Liver (tissue), 9 donors: Measurements from ENCODE around the gene PPP2R2D. TPM values are rescaled to one million over a fixed set of nuclear protein-coding genes. Genes with fewer than 3 reads are reported as not detected.

Experiments used
- DNase-seq: peaks from one replicate; pipeline ENCODE4 v3.0.0-alpha.2; 2017; ENCODE audit warnings: low spot score
- H3K27ac ChIP-seq, 2 donors: one replicate each; pipeline ENCODE4 v1.7.0; 2013; ENCODE audit warnings: inconsistent platforms in 2 of 2, low read length in 2 of 2, control low read depth in 1 of 2, low read depth in 1 of 2, mild to moderate bottlenecking in 1 of 2
- H3K27me3 ChIP-seq, 4 donors: one replicate each; pipeline versions ENCODE4 v1.6.1 to v1.7.0; 2013; ENCODE audit warnings: low read length in 3 of 4, inconsistent platforms in 1 of 4, mild to moderate bottlenecking in 1 of 4, moderate library complexity in 1 of 4; ENCODE audit not compliant: control insufficient read depth in 4 of 4, insufficient read depth in 4 of 4
- H3K36me3 ChIP-seq, 4 donors: one replicate each; pipeline versions ENCODE4 v1.6.1 to v1.7.0; 2013; ENCODE audit warnings: low read length in 3 of 4, mild to moderate bottlenecking in 3 of 4, low read depth in 1 of 4, moderate library complexity in 1 of 4; ENCODE audit not compliant: control insufficient read depth in 4 of 4, insufficient read depth in 3 of 4
- H3K4me1 ChIP-seq, 4 donors: one replicate each; pipeline versions ENCODE4 v1.6.1 to v1.7.0; 2013; ENCODE audit warnings: low read length in 3 of 4, mild to moderate bottlenecking in 3 of 4, moderate library complexity in 1 of 4; ENCODE audit not compliant: control insufficient read depth in 4 of 4, insufficient read depth in 4 of 4
- H3K4me3 ChIP-seq, 3 donors: one replicate each; pipeline versions ENCODE4 v1.6.1 to v1.7.0; 2013; ENCODE audit warnings: low read length in 3 of 3, control low read depth in 1 of 3, low read depth in 1 of 3, mild to moderate bottlenecking in 1 of 3
- H3K9ac ChIP-seq, 2 donors: one replicate each; pipeline ENCODE4 v1.7.0; 2013; ENCODE audit warnings: low read length in 2 of 2, mild to moderate bottlenecking in 2 of 2, moderate library complexity in 2 of 2, control low read depth in 1 of 2, low read depth in 1 of 2
- H3K9me3 ChIP-seq, 4 donors: one replicate each; pipeline versions ENCODE4 v1.6.1 to v1.7.0; 2013; ENCODE audit warnings: low read length in 3 of 4; ENCODE audit not compliant: control insufficient read depth in 4 of 4
- ATF3 ChIP-seq: IDR thresholded peaks from 2 replicates; pipeline ENCODE4 v1.6.1; 2016; ENCODE audit warnings: antibody characterized with exemption
- CTCF ChIP-seq: fragments of 150-350 bp; IDR thresholded peaks from 2 replicates; pipeline ENCODE4 v1.5.1; 2017; ENCODE audit warnings: improper control_type of control experiment, low read depth, low read length; ENCODE audit not compliant: missing input control
- EGR1 ChIP-seq, 2 donors: IDR thresholded peaks; 2 replicates each; pipeline ENCODE4 v1.6.1; 2016 to 2018; ENCODE audit warnings: antibody characterized with exemption in 2 of 2, low read depth in 2 of 2
- FOXA1 ChIP-seq: IDR thresholded peaks from 2 replicates; pipeline ENCODE4 v1.6.1; 2016; ENCODE audit warnings: antibody characterized with exemption
- FOXA2 ChIP-seq: IDR thresholded peaks from 2 replicates; pipeline ENCODE4 v1.6.1; 2016; ENCODE audit warnings: antibody characterized with exemption
- GABPA ChIP-seq, 2 donors: IDR thresholded peaks in 1 of 2; conservative IDR thresholded peaks in 1 of 2; 2 replicates each; pipeline ENCODE4 v1.6.1; 2016; ENCODE audit warnings: antibody characterized with exemption in 2 of 2, mild to moderate bottlenecking in 1 of 2, moderate library complexity in 1 of 2
- HNF4A ChIP-seq, 2 donors: conservative IDR thresholded peaks; 2 replicates each; pipeline ENCODE4 v1.6.1; 2016; ENCODE audit warnings: antibody characterized with exemption in 2 of 2, mild to moderate bottlenecking in 2 of 2
- HNF4G ChIP-seq: IDR thresholded peaks from 2 replicates; pipeline ENCODE4 v1.6.1; 2016; ENCODE audit warnings: antibody characterized with exemption
- JUND ChIP-seq, 2 donors: IDR thresholded peaks; 2 replicates each; pipeline ENCODE4 v1.6.1; 2016; ENCODE audit warnings: antibody characterized with exemption in 2 of 2
- MAX ChIP-seq: IDR thresholded peaks from 2 replicates; pipeline ENCODE4 v1.6.1; 2016; ENCODE audit warnings: antibody characterized with exemption
- NR2F2 ChIP-seq: IDR thresholded peaks from 2 replicates; pipeline ENCODE4 v1.6.1; 2016; ENCODE audit warnings: antibody characterized with exemption
- RAD21 ChIP-seq, 2 donors: IDR thresholded peaks; 2 replicates each; pipeline ENCODE4 v1.6.1; 2016; ENCODE audit warnings: antibody characterized with exemption in 2 of 2, mild to moderate bottlenecking in 2 of 2
- REST ChIP-seq: IDR thresholded peaks from 2 replicates; pipeline ENCODE4 v1.6.1; 2016; ENCODE audit warnings: antibody characterized with exemption, mild to moderate bottlenecking
- RXRA ChIP-seq, 2 donors: IDR thresholded peaks; 2 replicates each; pipeline ENCODE4 v1.6.1; 2017 to 2018; ENCODE audit warnings: antibody characterized with exemption in 2 of 2, mild to moderate bottlenecking in 1 of 2
- SP1 ChIP-seq: IDR thresholded peaks from 2 replicates; pipeline ENCODE4 v1.6.1; 2018; ENCODE audit warnings: antibody characterized with exemption, mild to moderate bottlenecking
- TAF1 ChIP-seq: conservative IDR thresholded peaks from 2 replicates; pipeline ENCODE4 v1.6.1; 2016; ENCODE audit warnings: antibody characterized with exemption, mild to moderate bottlenecking
- YY1 ChIP-seq: IDR thresholded peaks from 2 replicates; pipeline ENCODE4 v1.6.1; 2016; ENCODE audit warnings: antibody characterized with exemption, mild to moderate bottlenecking
- ZBTB33 ChIP-seq: IDR thresholded peaks from 2 replicates; pipeline ENCODE4 v1.6.1; 2016; ENCODE audit warnings: antibody characterized with exemption
- WGBS: extraction: QIAGEN DNeasy Blood & Tissue Kit; methylation state at CpG from one replicate; pipeline ENCODE4 v1.1.7; 2013; 5-methylcytosine and 5-hydroxymethylcytosine counted together
- polyA plus RNA-seq, 2 donors: library from polyadenylated mRNA; stranded (reverse) in 1 of 2; unstranded in 1 of 2; fragments of 200-250 nt in 1 of 2; fragments of >200 nt in 1 of 2; fragmentation: Nextera tagmentation in 1 of 2; extraction: Ambion mirVana in 1 of 2; gene quantifications; one replicate each; pipeline versions ENCODE4 v1.2.1 to v1.2.3, GENCODE V29; 2013 to 2015
- total RNA-seq, 2 donors: library from RNA; depleted of rRNA; stranded (reverse); fragments of >200 nt; gene quantifications; one replicate each; pipeline ENCODE4 v1.2.3, GENCODE V29; 2014
- donor health status: healthy.
- donor health status: healthy.
- donor health status: healthy.
- donor health status: healthy.
- donor health status: healthy.

The PPP2R2D gene
- total and polyA plus RNA-seq, 4 donors: 5.9 to 20.5 (median 14.3) TPM

- peak; percentile 60 for DNase-seq
- H3K4me1 ChIP-seq: peaks cover 6 to 38% (median 24%) of the 10 kb centered on the region in 4 donors
- H3K9me3 ChIP-seq: no peaks in the 10 kb centered on the region
- no peaks in the 10 kb centered on the region for H3K36me3 ChIP-seq
- WGBS: 5% methylated on average over 31 of the region's 31 CpGs
- H3K4me3 ChIP-seq: peak overlapping the region; percentile 43 to 92 (median 63)
- TF ChIP-seq HNF4A (conservative IDR thresholded peaks at IDR 0.05) (peak; percentile 59 to 65), GABPA (IDR thresholded peaks at IDR 0.05 in 1 of 2, conservative IDR thresholded peaks at IDR 0.05 in 1 of 2) (no peak), MAX (no peak), SP1 (no peak), FOXA1 (no peak), JUND (IDR thresholded peaks at IDR 0.05) (no peak), NR2F2 (peak; percentile 12), ATF3 (no peak), REST (peak; percentile 64), ZBTB33 (no peak), TAF1 (peak; percentile 25), RAD21 (IDR thresholded peaks at IDR 0.05) (peak in 1 of 2 donors; percentile 19), YY1 (peak; percentile 46), FOXA2 (peak; percentile 54), RXRA (IDR thresholded peaks at IDR 0.05) (peak; percentile 75 to 81), HNF4G (no peak), CTCF (no peak), EGR1 (IDR thresholded peaks at IDR 0.05; ENCODE audit: low read depth in 2 of 2) (no peak)
- H3K9ac ChIP-seq: peak overlapping the region; percentile 44 to 51
- peak overlapping the region; percentile 70 to 88 for H3K27ac ChIP-seq
- no peaks in the 10 kb centered on the region for H3K27me3 ChIP-seq
Observed at GRCh38 chr10:131980761-131981428, 80.1 kb downstream of the PPP2R2D start.
